HG03571 (cell line): ENCODE results near the gene CFAP58.
"Not testable (repeated sequence)": the region's sequence is repeated elsewhere in the genome, so short reads cannot be mapped to it uniquely, and the experiment has no call there.

Experiments
- ATAC-seq: cut with Tn5 transposase; IDR thresholded peaks from one replicate; pipeline ENCODE4 v1.9.1; 2021; ENCODE audit not compliant: unreplicated experiment

The CFAP58 gene

DNA sequence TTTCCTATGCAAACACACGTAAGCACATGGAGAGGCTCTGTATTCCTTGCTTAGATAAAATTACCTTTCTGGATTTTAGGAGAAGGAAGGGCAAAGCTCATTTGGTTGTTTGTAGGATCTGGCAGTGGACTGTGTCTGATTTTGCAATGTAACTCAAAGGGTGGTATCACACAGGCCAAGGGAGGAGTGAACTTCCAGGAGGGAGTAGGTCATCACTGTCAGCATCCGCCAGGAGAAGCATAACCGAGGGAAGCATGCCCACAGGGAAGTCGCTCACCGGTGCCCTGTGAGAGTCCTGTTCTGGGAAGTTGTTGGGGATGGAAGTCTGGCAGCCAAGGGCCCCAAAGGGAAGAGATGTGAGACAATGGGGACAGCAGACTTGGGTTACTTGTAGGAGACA lies 74.4 kb downstream of the CFAP58 start:
- no peak for ATAC-seq

DNA sequence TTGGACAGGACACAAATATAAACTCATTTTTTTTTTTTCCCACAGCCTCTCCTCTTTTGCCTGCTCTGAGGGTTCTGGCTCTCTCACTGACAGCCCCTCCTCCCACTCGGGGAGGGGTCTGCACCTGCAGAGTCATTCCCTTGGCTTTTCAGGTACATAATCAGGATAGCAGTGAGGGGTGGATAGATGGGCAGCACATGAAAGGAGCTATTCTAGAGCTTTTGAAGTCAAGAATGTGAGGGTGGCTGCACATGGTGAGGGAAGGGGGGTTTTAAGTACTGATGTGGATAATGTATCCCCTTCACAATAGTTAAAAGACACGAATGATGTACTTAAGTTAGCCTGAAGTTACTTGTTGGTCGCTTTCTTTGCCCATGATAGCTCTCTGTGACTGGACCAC lies 76.2 kb downstream of the CFAP58 start:
- ATAC-seq, result no peak

DNA sequence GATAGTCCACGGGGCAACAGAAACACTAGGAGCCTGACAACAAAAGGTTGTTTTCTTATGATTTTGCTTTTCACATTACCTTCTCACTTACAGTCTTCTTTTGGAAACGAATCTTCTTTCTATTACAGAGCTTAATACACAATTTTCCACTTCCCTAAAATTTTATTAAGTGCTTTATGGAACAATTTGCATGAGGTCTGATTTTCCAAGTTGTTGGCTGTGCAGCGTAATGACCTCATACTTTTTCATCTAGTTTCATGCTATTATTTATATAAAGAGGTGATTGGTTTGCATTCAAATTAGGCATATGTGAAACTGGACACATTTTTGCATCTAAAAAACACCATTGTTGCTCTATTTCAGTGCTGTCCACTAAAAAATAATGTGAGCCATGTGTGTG lies 76.7 kb downstream of the CFAP58 start:
- no peak for ATAC-seq

DNA sequence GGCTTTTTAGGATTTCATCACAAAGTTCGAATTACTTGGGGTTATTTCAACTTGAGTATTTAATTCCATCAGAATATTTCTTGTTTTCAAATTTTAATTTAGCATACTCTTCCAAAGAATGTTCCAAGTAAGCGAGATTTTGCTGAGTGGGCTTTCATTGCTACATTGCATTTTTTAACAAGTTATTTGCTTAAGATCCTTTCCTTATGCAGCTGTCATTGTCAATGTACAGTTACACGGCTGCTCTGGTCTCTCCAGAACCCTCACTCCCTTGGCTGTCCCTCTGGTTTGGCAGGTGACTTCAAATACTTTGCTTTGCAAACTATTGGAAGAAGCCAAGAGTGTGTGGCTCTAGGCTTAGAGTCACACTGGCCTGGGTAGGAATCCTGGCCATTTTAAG lies 80.0 kb downstream of the CFAP58 start:
- no peak for ATAC-seq

DNA sequence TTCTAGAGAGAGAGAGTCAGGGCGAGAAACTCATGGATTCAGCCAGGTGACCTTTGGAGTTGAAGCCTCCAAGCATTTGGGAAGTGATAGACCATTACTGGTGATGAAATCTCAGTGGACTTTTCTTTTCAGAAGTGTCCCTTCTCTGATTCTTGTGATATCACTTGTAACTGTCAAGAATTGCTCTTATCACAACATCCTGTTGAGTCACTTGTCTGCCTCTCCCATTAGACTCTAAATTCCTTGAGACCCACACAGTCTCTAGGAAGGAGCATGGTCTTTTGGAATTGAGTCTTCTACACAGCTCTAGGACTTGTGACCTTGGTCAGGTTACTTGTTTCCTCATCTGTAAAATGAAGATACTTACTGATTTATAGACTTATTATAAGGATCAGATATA lies 81.0 kb downstream of the CFAP58 start:
- no peak for ATAC-seq

DNA sequence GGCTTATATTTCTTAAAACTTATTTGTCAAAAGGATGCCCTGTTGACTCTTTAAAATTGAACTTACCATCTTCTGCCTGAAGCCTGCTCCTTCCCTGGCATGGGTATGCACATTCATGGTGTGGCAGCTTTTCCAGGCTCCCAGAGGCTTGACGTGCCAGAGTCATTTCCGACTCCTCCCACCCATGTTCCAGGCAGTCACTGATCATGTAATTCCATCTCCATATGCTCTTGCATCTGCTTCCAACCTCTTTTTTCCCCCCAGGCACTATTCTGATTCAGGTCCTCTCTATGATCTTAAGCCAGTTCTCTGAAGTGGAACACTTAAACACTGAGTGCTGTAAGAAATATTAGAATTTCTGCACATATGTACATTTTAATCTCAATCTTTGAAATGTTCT lies 82.2 kb downstream of the CFAP58 start:
- ATAC-seq, result no peak

DNA sequence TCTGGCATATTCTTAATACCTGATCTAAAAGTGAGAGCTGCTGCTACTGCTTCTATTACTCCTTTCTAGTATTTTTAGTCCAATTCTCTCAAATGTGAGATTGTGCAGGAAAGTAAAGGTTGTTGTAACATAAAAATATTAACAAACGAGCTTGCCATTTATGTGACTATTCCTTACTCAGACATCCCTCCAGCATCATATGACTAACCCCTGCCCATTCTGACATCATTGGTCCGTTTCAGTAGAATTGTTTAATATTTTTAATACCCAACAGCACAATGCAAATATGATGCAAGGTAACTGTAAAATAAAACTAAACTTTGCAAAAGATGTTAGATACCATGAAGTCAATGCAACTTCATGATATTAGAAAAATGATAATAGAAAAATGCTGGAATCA lies 83.6 kb downstream of the CFAP58 start:
- no peak for ATAC-seq

DNA sequence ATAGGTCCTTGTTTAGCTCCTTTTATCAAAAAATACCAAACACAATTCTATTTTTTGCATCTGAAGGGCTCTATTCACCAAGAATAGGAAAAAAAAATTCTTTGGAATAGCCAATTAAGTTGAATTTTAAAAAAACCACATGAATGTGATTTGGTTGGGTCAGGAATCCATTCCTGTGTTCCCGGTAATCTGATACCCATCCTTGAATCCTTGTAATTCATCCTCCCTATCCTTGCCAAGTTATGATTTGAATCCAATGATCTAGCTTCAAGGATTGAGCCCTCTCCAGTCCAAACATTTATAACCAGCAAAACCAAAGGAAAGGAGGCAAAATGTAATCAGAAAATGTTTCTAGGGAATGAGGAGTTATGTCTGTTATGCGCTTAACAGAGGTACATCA lies 86.6 kb downstream of the CFAP58 start:
- no peak for ATAC-seq

DNA sequence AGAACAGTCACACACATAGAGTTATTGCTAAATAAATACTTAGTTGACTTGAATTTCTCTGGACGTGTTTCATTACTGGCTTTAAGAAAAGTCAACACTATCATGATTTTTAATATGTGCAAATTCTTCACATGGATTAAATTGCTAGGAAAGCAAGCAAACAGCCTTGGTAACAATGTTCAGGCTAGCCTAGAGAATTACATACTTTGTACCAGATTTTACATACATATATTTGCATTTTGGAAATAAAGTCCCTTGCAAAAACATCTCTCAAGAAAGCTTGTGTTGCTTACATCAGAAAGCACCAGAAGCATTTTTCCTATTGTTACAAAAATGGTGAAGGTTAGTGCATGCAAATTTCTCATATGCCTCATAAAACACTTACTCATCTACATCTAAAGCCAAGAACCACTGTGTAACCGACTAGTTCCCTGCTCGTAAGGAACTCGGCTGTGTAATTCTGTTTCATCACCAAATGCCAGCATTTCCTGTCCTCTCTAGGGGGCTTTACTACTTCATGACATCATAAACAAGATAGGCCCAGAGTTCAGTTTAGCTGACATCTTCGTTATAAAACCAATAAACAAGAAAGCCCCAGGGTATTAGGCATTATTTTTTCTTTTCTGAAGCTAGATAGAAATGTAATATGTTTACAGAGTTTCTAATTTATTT lies 87.8 kb downstream of the CFAP58 start:
- no peak for ATAC-seq

DNA sequence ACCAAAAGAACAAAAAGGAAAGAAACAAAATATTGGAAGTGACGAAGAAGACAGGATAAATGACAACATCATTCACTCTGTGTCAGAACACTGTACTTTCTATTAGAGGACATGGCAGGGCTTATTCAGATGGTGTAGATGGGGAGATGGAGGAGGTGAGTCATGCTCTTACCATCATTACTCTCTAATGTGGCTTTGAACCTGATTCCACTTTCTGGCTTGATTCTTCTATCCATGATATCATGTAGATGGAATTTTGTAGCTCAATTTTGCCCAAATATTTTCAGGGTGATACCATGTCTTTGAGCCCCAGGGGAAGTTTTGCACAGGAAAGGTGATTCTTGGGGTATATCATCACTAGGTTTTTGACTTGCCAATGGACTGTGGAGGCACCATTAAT lies 91.7 kb downstream of the CFAP58 start:
- ATAC-seq, result no peak

DNA sequence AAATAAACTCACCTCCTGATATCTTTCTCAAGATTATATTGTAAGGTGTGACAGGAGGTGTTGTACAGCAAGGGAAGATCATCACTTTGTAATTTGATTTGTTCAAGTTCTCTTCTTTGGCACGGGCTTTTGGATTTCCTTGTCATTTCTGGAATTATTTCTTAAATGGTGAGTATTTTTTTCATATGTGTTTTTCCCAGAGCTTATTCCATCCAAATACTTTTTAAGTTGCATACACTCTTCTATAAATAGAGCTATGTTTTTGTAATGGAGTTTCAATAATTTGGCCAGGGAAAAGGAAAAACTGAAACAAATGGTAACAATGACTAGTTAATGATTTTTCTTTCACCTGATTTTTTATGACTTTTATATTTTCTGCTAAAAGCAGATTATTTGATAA lies 92.5 kb downstream of the CFAP58 start:
- no peak for ATAC-seq

DNA sequence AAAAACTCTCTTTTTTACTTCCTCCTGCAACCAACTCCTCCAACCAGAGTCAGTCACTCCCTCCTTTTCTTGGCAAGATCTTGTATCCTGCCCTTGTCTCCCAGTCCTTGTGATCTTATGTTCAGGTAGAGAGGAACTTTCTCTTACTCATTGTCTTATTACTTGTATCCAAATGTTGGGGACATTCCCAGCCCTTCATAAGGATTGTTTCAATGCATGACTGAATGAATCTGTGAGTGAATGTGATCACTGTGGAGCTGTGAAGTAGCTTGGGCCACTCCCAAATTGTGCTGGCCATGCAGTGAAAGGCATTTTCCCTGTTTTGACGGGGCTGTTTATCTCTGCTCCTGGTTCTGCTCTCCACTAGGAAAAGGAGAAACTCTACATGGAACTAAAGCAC lies 93.7 kb downstream of the CFAP58 start:
- ATAC-seq, result no peak

DNA sequence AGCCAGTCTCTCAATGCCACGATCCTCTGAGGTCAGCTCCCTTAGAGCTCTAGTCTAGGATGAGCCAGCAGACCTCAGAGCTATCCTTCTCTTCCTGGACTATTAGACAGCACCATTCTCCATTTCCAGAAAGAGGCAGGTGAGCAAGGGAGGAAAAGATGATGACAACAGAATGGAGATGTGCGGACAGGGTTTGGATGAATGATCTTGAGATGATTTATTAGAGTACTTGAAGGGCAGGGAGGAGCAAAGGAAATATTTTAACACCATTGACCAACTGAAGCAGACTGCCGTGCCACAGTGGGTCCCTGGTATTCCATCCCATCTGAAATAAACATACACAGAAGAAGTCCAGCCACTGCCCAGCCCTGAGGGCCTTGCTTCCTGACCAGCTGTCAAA lies 94.3 kb downstream of the CFAP58 start:
- no peak for ATAC-seq

DNA sequence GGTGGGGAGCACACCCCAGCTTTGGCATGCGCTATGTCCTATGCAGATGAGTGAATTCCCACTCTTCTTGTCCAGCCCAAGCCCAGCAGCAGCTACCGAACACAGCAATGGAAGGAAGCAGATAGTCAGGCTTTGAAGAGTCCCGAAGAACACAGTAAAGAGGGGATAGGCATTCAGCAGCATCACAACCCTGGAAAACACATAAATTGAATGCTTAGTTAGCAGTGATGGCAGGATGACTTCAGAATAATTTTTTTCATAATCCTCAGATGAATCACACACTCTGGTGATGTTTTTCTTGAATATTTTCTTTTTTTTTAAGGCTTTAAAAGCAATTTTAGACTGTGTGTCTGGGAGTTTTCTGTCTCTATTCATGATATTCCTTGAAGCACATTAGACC lies 95.8 kb downstream of the CFAP58 start:
- ATAC-seq, result no peak

DNA sequence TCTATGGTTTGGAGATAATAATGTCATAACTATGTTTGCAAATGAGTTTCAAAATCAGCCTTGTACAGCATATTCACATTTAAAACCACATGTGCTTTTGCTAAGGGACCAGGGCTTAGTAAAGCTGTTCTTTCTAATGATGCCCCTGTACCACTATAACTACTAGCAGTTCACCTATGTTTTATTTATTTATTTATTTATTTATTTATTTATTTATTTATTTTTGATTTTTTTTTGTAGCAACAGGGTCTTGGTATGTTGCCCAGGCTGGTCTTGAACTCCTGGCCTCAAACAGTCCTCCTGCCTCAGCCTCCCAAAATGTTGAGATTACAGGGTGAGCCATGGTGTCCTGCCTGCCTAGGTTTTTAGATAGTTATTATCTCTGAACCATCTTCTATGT lies 96.9 kb downstream of the CFAP58 start:
- ATAC-seq, result no peak

DNA sequence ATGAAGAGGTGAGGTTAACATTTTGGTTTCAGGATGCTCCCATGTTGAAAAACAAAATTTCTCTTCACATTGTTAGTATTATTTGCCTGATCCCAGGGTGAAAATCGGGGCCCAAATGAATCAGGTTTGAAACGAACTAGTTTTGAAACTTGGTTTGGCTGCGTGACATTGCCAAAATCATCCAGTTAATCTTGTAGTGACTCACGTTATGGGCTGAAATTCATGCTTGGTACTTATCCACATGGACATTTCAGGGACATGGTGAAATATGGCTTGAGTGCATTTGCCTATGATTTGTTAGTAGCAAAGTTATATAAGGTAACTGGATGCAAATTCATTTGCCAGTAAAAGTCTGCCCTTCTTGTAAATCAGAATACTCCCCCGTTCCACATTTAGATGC lies 97.3 kb downstream of the CFAP58 start:
- ATAC-seq, result no peak

DNA sequence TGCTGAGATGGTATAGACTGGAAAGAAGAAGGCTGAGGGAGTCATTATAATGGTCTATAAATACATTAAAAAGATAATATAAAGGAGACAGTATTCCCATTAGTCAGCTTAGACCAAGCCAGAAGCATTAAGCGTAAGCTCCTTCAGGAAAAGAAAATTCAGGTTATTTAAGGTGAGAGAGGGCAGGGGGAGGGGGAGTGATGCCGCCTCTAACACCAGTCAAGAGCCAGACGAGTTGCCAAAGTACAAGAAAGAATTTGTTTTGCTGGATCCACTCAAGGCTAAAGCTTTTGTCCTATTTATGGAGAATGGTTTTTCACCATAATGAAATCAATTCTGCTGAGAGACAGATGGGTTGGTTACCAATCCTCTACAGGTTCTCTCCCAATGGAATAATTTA lies 99.3 kb downstream of the CFAP58 start:
- no peak for ATAC-seq

DNA sequence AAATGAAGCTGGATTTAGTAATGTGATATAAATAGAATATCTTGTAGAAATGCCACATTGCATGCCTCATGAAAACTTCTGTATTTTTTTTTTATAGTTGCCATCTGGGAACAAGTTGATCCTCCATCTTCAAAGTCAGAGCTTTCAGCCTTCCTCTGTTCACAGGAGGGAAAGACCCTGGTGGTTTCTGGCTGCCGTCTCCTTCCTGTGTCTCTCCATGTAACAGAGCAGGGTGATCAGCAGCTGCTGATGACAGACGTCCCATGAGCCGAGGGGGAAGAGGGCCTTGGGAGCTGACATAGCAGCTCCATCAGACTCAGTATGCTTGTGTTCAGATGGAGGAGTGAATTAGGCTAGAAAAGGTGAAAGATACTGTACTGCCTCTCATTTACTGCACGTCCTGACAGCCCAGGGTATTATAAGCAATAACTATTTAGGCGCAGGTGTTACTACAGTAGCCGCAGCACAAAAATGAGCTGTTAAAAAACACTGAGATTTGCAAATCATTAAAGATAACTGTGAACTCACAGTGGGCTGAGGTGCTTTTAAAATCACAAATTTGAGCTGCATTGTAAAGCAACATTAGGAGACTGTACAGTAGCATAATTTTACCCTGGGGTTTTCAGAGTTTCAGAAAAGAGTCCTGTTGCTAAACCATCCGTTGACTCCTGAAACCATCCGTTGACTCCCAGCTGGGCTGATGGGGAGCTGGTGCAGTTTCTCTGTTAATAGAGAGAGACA lies 103.3 kb downstream of the CFAP58 start:
- ATAC-seq, result no peak

DNA sequence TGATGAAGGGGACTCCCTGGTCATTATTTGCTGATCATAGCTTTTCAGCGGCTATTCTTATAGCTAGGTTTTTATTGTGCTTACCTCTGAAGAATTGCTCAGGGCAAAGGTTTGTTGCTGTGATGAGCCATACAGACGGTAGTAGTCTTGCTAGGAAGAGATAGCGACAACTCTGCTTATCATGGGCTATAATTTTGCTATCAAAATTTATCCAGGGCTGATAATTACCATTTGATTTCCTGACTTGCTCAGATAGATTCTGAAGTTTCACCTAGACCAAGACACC lies 103.9 kb downstream of the CFAP58 start:
- ATAC-seq, result no peak

DNA sequence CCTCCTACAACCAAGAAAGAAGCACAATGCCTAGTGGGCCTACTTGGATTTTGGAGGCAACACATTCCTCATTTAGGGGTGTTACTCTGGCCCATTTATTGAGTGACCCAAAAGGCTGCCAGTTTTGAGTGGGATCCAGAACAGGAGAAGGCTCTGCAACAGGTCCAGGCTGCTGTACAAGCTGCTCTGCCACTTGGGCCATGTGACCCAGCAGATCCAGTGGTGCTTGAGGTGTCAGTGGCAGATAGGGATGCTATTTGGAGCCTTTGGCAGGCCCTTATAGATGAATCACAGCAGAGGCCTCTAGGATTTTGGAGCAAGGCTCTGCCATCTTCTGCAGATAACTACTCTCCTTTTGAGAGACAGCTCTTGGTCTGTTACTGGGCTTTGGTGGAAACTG lies 111.9 kb downstream of the CFAP58 start:
- ATAC-seq, result not testable (repeated sequence)

DNA sequence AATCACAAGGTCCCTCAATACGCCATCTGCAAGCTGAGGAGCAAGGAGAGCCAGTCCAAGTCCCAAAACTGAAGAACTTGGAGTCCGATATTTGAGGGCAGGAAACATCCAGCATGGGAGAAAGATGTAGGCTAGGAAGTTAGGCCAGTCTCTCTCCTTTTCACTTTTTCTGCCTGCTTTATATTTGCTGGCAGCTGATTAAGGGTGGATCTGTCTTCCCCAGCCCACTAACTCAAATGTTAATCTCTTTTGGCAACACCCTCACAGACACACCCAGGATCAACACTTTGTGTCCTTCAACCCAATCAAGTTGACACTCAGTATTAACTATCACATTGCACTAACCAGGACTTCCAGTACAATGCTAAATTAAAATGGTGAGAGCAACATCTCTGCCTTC lies 115.2 kb downstream of the CFAP58 start:
- not testable (repeated sequence) for ATAC-seq

DNA sequence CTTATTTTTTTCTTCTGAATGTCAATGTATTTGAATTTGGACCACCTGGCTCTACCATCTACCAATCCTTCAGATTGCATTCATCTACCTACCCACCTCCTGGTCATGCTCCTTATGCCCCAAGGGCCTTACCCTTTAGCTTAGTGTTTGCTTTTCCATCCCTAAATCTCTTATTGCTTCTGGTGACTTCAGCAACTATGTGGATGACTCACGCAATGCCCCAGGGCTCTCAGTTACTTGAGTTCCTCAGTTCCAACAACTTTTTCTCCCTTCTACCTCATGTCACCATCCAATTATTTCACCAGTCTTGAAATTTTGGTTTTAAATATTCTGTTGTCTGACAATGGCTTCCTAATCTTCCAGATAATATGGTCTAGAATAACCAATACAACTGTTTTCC lies 118.9 kb downstream of the CFAP58 start:
- ATAC-seq, result no peak
